ENCODE results near the gene ELMO1.

Gene ELMO1

GRCh38 chr7:37346761-37347160 lies 101.9 kb downstream of the ELMO1 start:
- TF ChIP-seq CTCF (IDR thresholded peaks at IDR 0.05): no peak
- H3K27ac ChIP-seq: no peak overlapping the region
- no peak overlapping the region for H3K4me3 ChIP-seq
- no peak for DNase-seq (ENCODE audit: low spot score)

GRCh38 chr7:37344886-37345579 lies 103.6 kb downstream of the ELMO1 start:
- no peak overlapping the region for H3K4me3 ChIP-seq
- DNase-seq (ENCODE audit: low spot score): no peak
- no peak for TF ChIP-seq CTCF (IDR thresholded peaks at IDR 0.05)
- no peak overlapping the region for H3K27ac ChIP-seq

- no peak for TF ChIP-seq CTCF (IDR thresholded peaks at IDR 0.05)
- DNase-seq (ENCODE audit: low spot score): no peak
- peak overlapping the region in 1 of 2 donors; percentile 52 for H3K27ac ChIP-seq
- peak overlapping the region; percentile 31 for H3K4me3 ChIP-seq
Measured at GRCh38 chr7:37342688-37343471, 105.8 kb downstream of the ELMO1 start.

GRCh38 chr7:37342176-37342687 lies 106.4 kb downstream of the ELMO1 start:
- peak overlapping the region; percentile 31 for H3K4me3 ChIP-seq

GRCh38 chr7:37341033-37341630 lies 107.5 kb downstream of the ELMO1 start:
- Histone ChIP-seq H3K4me3 (no peak overlapping the region), H3K27ac (no peak overlapping the region)
- no peak for TF ChIP-seq CTCF (IDR thresholded peaks at IDR 0.05)
- no peak for DNase-seq (ENCODE audit: low spot score)

More at GRCh38 chr7:37342176-37342687, 106.4 kb downstream of the ELMO1 start:
- DNase-seq (ENCODE audit: low spot score): no peak
- TF ChIP-seq CTCF (IDR thresholded peaks at IDR 0.05): no peak
- peak overlapping the region in 1 of 2 donors; percentile 52 for H3K27ac ChIP-seq

GRCh38 chr7:37338966-37339365 lies 109.7 kb downstream of the ELMO1 start:
- DNase-seq (ENCODE audit: low spot score): no peak
- Histone ChIP-seq H3K4me3 (no peak overlapping the region), H3K27ac (no peak overlapping the region)
- no peak for TF ChIP-seq CTCF (IDR thresholded peaks at IDR 0.05)
